ENCODE data around the gene TMEM242.

The TMEM242 gene

GRCh38 chr6:157288575-157288974 lies 34.7 kb downstream of the TMEM242 start:
- DNase-seq (ENCODE audit: low read depth in 2 of 2), result no peak

GRCh38 chr6:157287923-157288322 lies 35.4 kb downstream of the TMEM242 start:
- no peak for DNase-seq (ENCODE audit: low read depth in 2 of 2)

- DNase-seq (ENCODE audit: low read depth in 2 of 2), result no peak
Measured at GRCh38 chr6:157287247-157287850, 36.0 kb downstream of the TMEM242 start.

DNA sequence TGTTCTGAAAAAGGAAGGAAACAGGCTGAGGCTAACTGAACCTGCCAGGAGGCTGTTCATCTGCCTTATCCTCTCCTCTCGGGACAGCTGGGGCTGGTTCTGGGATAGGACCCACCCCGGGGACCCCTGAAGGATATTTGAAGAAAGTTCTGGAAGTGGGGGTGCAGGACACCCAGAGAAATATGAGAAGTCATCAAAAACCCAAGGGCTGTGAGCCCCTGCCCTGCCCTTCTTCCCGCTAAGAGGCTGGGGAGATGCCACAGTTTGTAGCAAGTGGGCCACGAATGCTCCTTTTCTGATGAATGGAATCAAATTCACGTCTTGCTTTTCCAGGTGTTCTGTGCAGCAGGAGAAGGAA lies 37.9 kb downstream of the TMEM242 start:
- no peak for DNase-seq (ENCODE audit: low read depth in 2 of 2)

DNA sequence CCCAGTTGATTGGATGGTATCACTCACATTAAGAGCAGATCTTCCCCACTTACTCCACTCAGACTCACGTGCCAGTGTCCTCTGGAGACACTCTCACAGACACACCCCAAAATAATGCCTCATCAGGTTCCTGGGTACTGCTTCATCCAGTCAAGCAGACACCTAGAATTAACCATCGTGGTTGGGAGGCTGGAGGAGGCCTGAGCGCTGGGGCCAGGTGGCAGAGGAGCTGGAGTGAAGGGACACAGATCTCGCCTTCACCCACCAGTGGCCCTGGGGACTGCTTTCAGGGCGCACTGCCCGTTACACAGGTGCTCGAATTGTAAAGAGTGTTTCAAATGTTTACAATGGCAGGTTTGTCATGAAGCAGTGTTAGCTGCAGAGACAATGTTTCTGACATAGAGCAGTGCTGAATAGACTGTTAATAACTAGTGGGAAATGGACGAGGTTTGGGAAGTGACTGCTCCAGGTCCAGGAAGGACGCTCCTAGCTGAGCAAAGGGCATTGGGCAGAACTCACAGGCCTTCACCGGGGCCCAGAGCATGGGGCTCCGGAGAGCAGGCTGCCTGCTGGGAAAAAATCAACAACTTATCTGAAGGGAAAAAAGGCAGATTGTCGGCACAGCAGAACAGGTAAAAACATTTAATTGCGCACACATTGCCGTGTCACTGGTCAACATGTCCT lies 38.4 kb downstream of the TMEM242 start:
- no peak for DNase-seq (ENCODE audit: low read depth in 2 of 2)

- DNase-seq (ENCODE audit: low read depth in 2 of 2), result no peak
Measured at GRCh38 chr6:157283900-157284737, 39.2 kb downstream of the TMEM242 start.

DNA sequence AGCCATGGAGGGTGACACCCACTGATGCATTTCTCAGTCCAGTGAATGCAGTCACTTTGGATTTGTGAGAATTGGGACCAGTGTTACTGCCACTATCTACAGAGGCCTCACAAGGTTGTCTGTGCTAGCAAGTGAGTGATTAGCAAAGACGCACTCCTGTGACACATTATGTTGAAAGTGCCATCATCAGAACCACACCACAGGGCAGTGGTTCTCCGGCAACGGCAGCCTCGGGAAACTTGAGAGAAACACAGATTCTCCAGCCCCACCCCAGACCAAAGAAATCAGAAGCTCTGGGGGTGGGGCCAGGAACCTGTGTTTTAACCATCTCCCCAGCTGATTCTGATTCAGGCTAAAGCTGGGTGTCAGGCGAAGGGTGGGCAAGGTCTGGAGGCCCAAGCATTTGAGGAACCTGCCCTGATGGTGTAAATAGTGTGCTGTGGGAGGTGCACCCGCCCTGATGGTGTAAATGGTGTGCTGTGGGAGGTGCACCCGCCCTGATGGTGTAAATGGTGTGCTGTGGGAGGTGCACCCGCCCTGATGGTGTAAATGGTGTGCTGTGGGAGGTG lies 39.9 kb downstream of the TMEM242 start:
- no peak for DNase-seq (ENCODE audit: low read depth in 2 of 2)

GRCh38 chr6:157282284-157282683 lies 41.0 kb downstream of the TMEM242 start:
- DNase-seq (ENCODE audit: low read depth in 2 of 2), result no peak

- no peak for DNase-seq (ENCODE audit: low read depth in 2 of 2)
Measured at GRCh38 chr6:157281570-157281969, 41.7 kb downstream of the TMEM242 start.

GRCh38 chr6:157280947-157281346 lies 42.4 kb downstream of the TMEM242 start:
- DNase-seq (ENCODE audit: low read depth in 2 of 2), result no peak

GRCh38 chr6:157280157-157280556 lies 43.2 kb downstream of the TMEM242 start:
- DNase-seq (ENCODE audit: low read depth in 2 of 2), result no peak

- no peak for DNase-seq (ENCODE audit: low read depth in 2 of 2)
Measured at GRCh38 chr6:157278171-157278570, 45.1 kb downstream of the TMEM242 start.

- no peak for DNase-seq (ENCODE audit: low read depth in 2 of 2)
Measured at GRCh38 chr6:157276731-157277130, 46.6 kb downstream of the TMEM242 start.

DNA sequence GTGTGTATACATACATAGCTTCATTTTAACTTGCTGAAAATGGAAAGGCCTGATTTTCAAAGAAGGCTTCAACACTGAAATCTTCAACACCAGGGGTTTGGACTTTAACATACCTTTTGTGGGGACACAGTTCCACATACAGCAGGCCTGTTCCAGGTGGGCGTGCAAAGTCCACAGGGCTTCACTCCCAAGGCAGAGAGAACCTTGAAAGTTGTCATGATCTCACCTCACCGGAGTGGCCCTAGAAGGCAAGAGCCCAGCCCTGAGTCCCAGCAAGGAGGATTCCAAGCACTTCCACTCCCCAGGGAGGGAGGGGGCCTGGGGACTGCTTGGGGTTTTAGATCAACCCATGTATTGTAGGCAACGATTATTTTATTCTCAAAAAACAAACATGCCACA lies 47.2 kb downstream of the TMEM242 start:
- DNase-seq (ENCODE audit: low read depth in 2 of 2), result no peak

DNA sequence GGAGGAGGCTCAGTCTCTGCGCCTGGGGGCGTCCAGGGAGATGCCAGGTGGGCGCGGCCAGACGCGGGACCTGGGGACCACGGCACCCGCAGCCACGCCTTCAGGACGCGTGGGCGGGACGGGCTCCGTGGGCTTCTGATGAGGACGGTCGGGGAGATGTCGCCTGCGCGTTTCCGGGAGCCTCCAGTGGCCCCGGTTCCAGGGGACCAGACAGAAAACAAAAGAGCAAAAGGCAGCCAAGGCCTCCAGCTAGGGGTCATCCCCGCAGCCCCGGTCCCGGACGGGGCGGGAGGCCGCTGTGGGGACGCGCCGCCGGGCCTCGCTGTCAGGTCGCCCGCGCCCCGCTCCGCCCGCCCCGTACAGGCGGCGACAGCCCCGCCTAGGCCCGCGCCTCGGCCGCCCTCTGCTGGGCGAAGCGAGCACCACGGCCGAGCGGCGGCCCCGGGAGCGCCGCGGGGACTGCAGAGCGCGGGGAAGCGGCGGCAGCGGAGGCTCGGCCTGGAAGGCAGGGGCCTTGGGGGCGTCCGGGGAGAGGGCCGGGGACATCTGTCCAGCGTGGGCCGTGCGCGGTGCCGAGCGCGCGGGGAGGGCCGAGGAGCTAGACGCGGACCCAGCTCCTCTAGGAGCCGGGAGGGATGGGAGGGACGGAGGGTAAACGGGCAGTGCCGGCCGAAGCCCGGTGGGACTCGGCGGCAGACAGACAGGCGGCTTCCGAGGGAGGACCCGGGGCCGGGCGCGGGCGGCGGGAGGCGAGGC lies 48.7 kb downstream of the TMEM242 start:
- peak; percentile 71 to 75 for DNase-seq (ENCODE audit: low read depth in 2 of 2)

GRCh38 chr6:157273756-157274470 lies 49.4 kb downstream of the TMEM242 start:
- DNase-seq (ENCODE audit: low read depth in 2 of 2), result peak; percentile 57 to 65

DNA sequence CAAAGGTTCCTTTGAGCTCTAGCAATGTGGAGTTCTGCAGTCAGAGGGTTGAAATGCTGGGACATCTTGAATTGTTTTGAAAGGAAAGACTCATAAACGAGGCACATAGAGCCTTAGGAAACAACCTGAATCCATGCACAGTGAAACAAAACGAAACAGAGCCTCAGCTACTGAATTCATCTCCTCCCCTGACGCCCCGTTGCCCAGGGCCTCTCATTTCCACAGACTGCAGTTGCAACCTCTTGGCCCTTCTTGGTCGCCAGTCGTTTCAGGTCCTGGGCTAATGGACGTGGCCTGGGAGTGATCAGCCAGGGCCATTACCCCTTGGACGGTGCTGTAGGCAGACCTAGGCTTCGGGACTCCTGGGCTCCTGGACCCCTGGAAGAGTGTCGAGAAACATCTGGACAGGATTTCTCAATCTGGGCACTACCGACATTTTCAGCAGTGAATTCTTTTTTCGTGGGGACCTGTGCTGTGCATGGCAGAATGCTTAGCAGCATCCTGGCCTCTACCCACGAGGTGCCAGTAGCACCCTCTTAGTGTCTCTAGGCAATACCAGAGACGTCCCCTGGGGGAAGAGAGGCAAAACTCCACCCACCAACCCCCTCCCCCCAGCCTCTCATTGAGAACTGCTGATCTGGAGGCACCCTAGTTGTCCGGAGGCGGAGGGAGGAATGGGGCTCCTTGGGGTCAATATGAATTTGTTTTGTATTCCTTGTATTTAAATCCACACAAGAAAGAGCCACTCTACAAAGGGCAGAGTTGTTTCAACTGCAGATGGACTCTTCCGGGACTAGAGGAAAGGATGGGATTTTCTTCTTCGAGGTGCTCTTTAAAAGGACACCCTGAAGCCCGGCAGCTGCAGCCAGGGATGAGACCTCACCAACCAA lies 50.2 kb downstream of the TMEM242 start:
- DNase-seq (ENCODE audit: low read depth in 2 of 2), result no peak

DNA sequence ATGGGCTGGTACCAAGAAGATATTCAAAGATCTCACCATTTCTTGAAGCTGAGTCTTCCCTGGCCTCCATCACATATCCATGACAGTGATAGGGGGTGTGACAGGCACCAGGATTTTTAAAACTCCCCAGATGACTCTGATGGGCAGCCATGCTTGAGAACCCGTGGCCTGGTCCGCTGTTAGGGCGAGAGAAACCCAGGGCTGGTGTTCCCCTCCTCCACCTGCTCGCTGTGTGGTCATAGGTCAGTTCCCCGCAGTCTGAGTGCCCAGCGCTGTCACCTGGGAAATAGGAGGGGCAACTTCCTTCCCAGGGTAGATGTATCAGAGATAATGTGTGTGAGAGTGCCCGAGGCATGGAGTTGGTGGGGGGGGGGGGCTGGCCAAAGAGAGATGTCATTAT lies 50.9 kb downstream of the TMEM242 start:
- no peak for DNase-seq (ENCODE audit: low read depth in 2 of 2)

- no peak for DNase-seq (ENCODE audit: low read depth in 2 of 2)
Measured at GRCh38 chr6:157271911-157272310, 51.4 kb downstream of the TMEM242 start.

DNA sequence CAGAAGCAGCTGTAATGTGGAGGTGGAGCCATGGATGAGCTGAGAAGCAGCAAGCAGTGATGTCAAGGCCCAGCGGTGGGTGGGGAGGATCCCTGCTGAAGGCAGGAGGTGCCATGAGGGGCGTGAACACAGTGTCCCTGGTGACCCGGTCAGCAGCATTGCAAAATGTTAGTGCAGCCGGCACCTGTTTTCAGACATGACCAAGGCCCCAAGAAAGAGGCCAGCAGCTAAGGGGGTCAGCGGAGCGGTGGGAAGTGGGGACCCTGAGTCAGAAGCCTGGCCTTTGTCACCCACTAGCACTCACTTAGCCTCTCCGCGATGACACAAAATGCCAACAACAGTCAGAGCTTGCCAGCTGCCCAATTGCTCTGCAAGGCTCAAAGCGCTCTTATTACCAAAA lies 51.9 kb downstream of the TMEM242 start:
- DNase-seq (ENCODE audit: low read depth in 2 of 2), result no peak
